Thoracic aorta (tissue), 2 donors: ENCODE data around the gene SHANK2. TPM values are rescaled to one million over a fixed set of nuclear protein-coding genes. Genes with fewer than 3 reads are reported as not detected.

Source experiments
- ATAC-seq: fragments of 150-250 bp; one replicate; pipeline ENCODE4 v1.8.0; 2017; ENCODE audit warnings: low read depth; ENCODE audit not compliant: insufficient number of reproducible peaks, low FRiP score
- DNase-seq: peaks from one replicate; pipeline ENCODE4 v3.0.0-alpha.2; 2020; ENCODE audit warnings: low spot score
- H3K27ac ChIP-seq, 2 donors: fragments of 200-600 bp; sonication (generic); 1 replicate in 1 of 2; 2 replicates in 1 of 2; pipeline ENCODE4 v1.5.1; 2016; ENCODE audit warnings: mild to moderate bottlenecking in 2 of 2, moderate library complexity in 2 of 2
- H3K27me3 ChIP-seq: fragments of 200-600 bp; sonication (generic); replicated peaks from 2 replicates; pipeline ENCODE4 v1.6.0; 2016; ENCODE audit warnings: mild to moderate bottlenecking; ENCODE audit not compliant: insufficient read depth
- H3K36me3 ChIP-seq: fragments of 200-600 bp; sonication (generic); one replicate; pipeline ENCODE4 v1.5.1; 2016
- H3K4me1 ChIP-seq, 2 donors: fragments of 200-600 bp; sonication (generic); 1 replicate in 1 of 2; 2 replicates in 1 of 2; pipeline versions ENCODE4 v1.5.1 to v1.6.0; 2016; ENCODE audit warnings: low read depth in 2 of 2, mild to moderate bottlenecking in 1 of 2; ENCODE audit not compliant: control insufficient read depth in 1 of 2
- H3K4me3 ChIP-seq: fragments of 200-600 bp; sonication (generic); 2 replicates; pipeline ENCODE4 v1.5.1; 2016; ENCODE audit warnings: mild to moderate bottlenecking
- H3K9me3 ChIP-seq: fragments of 200-600 bp; sonication (generic); 2 replicates; pipeline ENCODE4 v1.5.1; 2016
- CTCF ChIP-seq: fragments of 200-600 bp; sonication (generic); IDR thresholded peaks from one replicate; pipeline ENCODE4 v1.5.1; 2019; ENCODE audit warnings: antibody characterized with exemption
- total RNA-seq, 2 donors: library from RNA; depleted of rRNA; stranded (reverse); fragments of >200 nt; gene quantifications; one replicate each; pipeline versions ENCODE4 v1.1.0 to v1.2.3, GENCODE V29; 2016

Gene SHANK2
- total RNA-seq, 2 donors from 2014 or later, result 0.99 TPM; not detected in 1

- Histone ChIP-seq H3K27ac (no peak overlapping the region), H3K27me3 (no peaks in the 10 kb centered on the region), H3K36me3 (no peaks in the 10 kb centered on the region), H3K9me3 (no peaks in the 10 kb centered on the region), H3K4me3 (no peak overlapping the region), H3K4me1 (peaks cover 8 to 26% of the 10 kb centered on the region in 2 donors)
- ATAC-seq (no peak), DNase-seq (no peak)
- TF ChIP-seq CTCF, result no peak
These were observed 45.7 kb upstream of the SHANK2 start for GRCh38 chr11:71298016-71298550.

GRCh38 chr11:71294846-71295600 lies 42.6 kb upstream of the SHANK2 start:
- Histone ChIP-seq H3K27me3 (no peaks in the 10 kb centered on the region), H3K27ac (no peak overlapping the region), H3K4me3 (no peak overlapping the region), H3K4me1 (peaks cover 5 to 13% of the 10 kb centered on the region in 2 donors), H3K9me3 (peaks cover 6% of the 10 kb centered on the region), H3K36me3 (no peaks in the 10 kb centered on the region)
- TF ChIP-seq CTCF, result no peak
- no peak for DNase-seq
- ATAC-seq, result no peak

GRCh38 chr11:71293961-71294782 lies 41.8 kb upstream of the SHANK2 start:
- H3K27me3 ChIP-seq, result no peaks in the 10 kb centered on the region
- peaks cover 6% of the 10 kb centered on the region for H3K9me3 ChIP-seq
- no peaks in the 10 kb centered on the region for H3K36me3 ChIP-seq
- peaks cover 0 to 7% of the 10 kb centered on the region in 2 donors for H3K4me1 ChIP-seq
- DNase-seq, result no peak
- no peak overlapping the region for H3K27ac ChIP-seq
- H3K4me3 ChIP-seq, result no peak overlapping the region
- ATAC-seq, result no peak
- TF ChIP-seq CTCF, result no peak

- DNase-seq, result no peak
- Histone ChIP-seq H3K9me3 (peaks cover 6% of the 10 kb centered on the region), H3K36me3 (no peaks in the 10 kb centered on the region), H3K4me3 (no peak overlapping the region), H3K27me3 (no peaks in the 10 kb centered on the region), H3K27ac (no peak overlapping the region), H3K4me1 (peaks cover 0 to 12% of the 10 kb centered on the region in 2 donors)
- TF ChIP-seq CTCF, result no peak
- ATAC-seq, result no peak
These were observed 34.6 kb upstream of the SHANK2 start for GRCh38 chr11:71286701-71287643.
